ENCODE measurements around the gene TTC23L. TPM values are rescaled to one million over a fixed set of nuclear protein-coding genes. Genes with fewer than 3 reads are reported as not detected.
A peak's percentile ranks its signal among the peaks of the same experiment; 100 is the strongest.

The TTC23L gene
- total and polyA plus RNA-seq, 2 experiments from 2014 or later = 2.2 to 2.3 TPM

GRCh38 chr5:34811706-34812105 is 27.3 kb upstream of the TTC23L start (continued):
- no peak for TF ChIP-seq CTCF (conservative IDR thresholded peaks at IDR 0.05; ENCODE audit: low read depth in 2 of 2)
- TF ChIP-seq NANOG (IDR thresholded peaks at IDR 0.05; ENCODE audit: borderline replicate concordance) = no peak
- TF ChIP-seq STAT1 (IDR thresholded peaks at IDR 0.05; ENCODE audit: unreplicated experiment) = no peak
- TF ChIP-seq EZH2 (IDR thresholded peaks at IDR 0.05; ENCODE audit: low read depth, unreplicated experiment) = no peak
- no peak for TF ChIP-seq POLR2AphosphoS5 (IDR thresholded peaks at IDR 0.05; ENCODE audit: low read depth)
- no peak for TF ChIP-seq ZNF114 (CRISPR knock-in tag; IDR thresholded peaks at IDR 0.05)

GRCh38 chr5:34813509-34813908 is 25.5 kb upstream of the TTC23L start:
- Histone ChIP-seq H3K27ac (ENCODE audit: low read depth) (peak overlapping the region; percentile 46; the same call in 1 of the 2 replicates), H3F3A (replicated peaks; ENCODE audit: low read depth) (no peaks in the 10 kb centered on the region), H3K4me2 (no peak overlapping the region), H3K4me1 (ENCODE audit: insufficient read depth) (no peaks in the 10 kb centered on the region), H2AFZ (no peak overlapping the region), H3K79me2 (replicated peaks; ENCODE audit: insufficient read depth) (no peaks in the 10 kb centered on the region; the same call in 1 of the 2 replicates), H4K20me1 (replicated peaks; ENCODE audit: insufficient read depth) (no peaks in the 10 kb centered on the region), H3K9me2 (ENCODE audit: insufficient read depth) (no peaks in the 10 kb centered on the region), H3K36me3 (ENCODE audit: insufficient read depth) (peaks cover 38% of the 10 kb centered on the region; the same call in 1 of the 2 replicates), H3K4me3 (no peak overlapping the region), H3K27me3 (ENCODE audit: insufficient read depth) (no peaks in the 10 kb centered on the region)
- H3K9me3 Mint-ChIP-seq = no peaks in the 10 kb centered on the region
- ATAC-seq = no peak
- no peaks in the 10 kb centered on the region for H3K27me3 Mint-ChIP-seq (ENCODE audit: insufficient read depth, low read depth, poor library complexity)
- TF ChIP-seq ZNF462 (CRISPR knock-in tag; IDR thresholded peaks at IDR 0.05) (no peak), NANOG (IDR thresholded peaks at IDR 0.05; ENCODE audit: borderline replicate concordance) (no peak)
- H3K4me1 Mint-ChIP-seq = peaks cover under 1% of the 10 kb centered on the region; the same call in 1 of the 3 replicates
- no peak overlapping the region for H3K4me3 Mint-ChIP-seq
- H3K27ac Mint-ChIP-seq = peak overlapping the region; percentile 21; the same call in 1 of the 2 replicates
- no peak for DNase-seq (ENCODE audit: low spot score)
- peaks cover 39% of the 10 kb centered on the region; the same call in 2 of the 3 replicates for H3K36me3 Mint-ChIP-seq (ENCODE audit: low read depth)
